Measurements from ENCODE around the gene SVIL. TPM values are rescaled to one million over a fixed set of nuclear protein-coding genes. Genes with fewer than 3 reads are reported as not detected.

Gene SVIL
- total RNA-seq, 2 experiments from 2014 or later, result 0.47 to 1.5 TPM

DNA sequence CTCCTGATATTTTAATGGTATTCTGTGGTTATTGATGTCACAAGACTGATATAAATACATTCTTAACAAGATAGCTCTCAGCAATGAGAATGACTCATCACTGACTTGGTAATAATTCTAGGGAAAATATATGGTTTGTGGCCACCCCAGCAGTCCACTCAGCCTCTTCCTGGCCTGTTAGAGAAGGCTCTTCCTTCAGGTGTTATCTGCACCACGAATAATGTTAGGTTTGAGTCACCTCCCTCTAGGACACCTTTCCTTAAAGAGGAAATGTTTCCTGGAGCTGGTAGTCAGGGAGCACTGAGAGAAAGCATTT is 163.3 kb downstream of the SVIL start:
- no peak for DNase-seq (ENCODE audit: low spot score)
- Histone ChIP-seq H3K9me3 (ENCODE audit: low read length) (no peaks in the 10 kb centered on the region), H3K4me3 (ENCODE audit: low read depth, low read length, poor library complexity, severe bottlenecking) (no peak overlapping the region), H2AFZ (ENCODE audit: low read length) (no peak overlapping the region), H3K4me1 (ENCODE audit: insufficient read depth, low read length, poor library complexity, severe bottlenecking) (peaks cover 11% of the 10 kb centered on the region), H3K36me3 (ENCODE audit: insufficient read depth, low read length) (no peaks in the 10 kb centered on the region), H3K79me2 (ENCODE audit: insufficient read depth, low read depth, low read length) (no peaks in the 10 kb centered on the region), H3K9me2 (ENCODE audit: insufficient read depth, low read length) (no peaks in the 10 kb centered on the region), H3K27ac (ENCODE audit: low read depth, low read length, poor library complexity, severe bottlenecking) (no peak overlapping the region), H4K20me1 (ENCODE audit: insufficient read depth, low read length) (no peaks in the 10 kb centered on the region), H3K4me2 (ENCODE audit: low read length) (no peak overlapping the region)
- ChIA-PET CTCF (ENCODE audit: unreplicated experiment) (interaction anchor here (1.4 kb wide), 1 partner anchor 11 kb away, joined by 6 read pairs; no protein-coding TSS in a partner anchor), POLR2A (interaction anchor here (1.5 kb wide), 1 partner anchor 11 kb away, joined by 9 read pairs; no protein-coding TSS in a partner anchor)
- intact Hi-C loops (cut with micrococcal nuclease; ENCODE audit: unreplicated experiment), result no loop called here
- no TSS peak for BruUV-seq (replicated peaks)
- TF ChIP-seq, protein P1, sequence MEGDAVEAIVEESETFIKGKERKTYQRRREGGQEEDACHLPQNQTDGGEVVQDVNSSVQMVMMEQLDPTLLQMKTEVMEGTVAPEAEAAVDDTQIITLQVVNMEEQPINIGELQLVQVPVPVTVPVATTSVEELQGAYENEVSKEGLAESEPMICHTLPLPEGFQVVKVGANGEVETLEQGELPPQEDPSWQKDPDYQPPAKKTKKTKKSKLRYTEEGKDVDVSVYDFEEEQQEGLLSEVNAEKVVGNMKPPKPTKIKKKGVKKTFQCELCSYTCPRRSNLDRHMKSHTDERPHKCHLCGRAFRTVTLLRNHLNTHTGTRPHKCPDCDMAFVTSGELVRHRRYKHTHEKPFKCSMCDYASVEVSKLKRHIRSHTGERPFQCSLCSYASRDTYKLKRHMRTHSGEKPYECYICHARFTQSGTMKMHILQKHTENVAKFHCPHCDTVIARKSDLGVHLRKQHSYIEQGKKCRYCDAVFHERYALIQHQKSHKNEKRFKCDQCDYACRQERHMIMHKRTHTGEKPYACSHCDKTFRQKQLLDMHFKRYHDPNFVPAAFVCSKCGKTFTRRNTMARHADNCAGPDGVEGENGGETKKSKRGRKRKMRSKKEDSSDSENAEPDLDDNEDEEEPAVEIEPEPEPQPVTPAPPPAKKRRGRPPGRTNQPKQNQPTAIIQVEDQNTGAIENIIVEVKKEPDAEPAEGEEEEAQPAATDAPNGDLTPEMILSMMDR (conservative IDR thresholded peaks at IDR 0.05; ENCODE audit: low read length), result no peak
- no peak for TF ChIP-seq EZH2phosphoT487 (IDR thresholded peaks at IDR 0.05; ENCODE audit: borderline replicate concordance, low read depth, low read length)

GRCh38 chr10:29470843-29471543 is 163.8 kb downstream of the SVIL start:
- Histone ChIP-seq H3K36me3 (ENCODE audit: insufficient read depth, low read length) (no peaks in the 10 kb centered on the region), H3K4me2 (ENCODE audit: low read length) (no peak overlapping the region), H3K79me2 (ENCODE audit: insufficient read depth, low read depth, low read length) (no peaks in the 10 kb centered on the region), H2AFZ (ENCODE audit: low read length) (peak overlapping the region; percentile 63), H3K27ac (ENCODE audit: low read depth, low read length, poor library complexity, severe bottlenecking) (no peak overlapping the region), H3K4me1 (ENCODE audit: insufficient read depth, low read length, poor library complexity, severe bottlenecking) (peaks cover 11% of the 10 kb centered on the region), H4K20me1 (ENCODE audit: insufficient read depth, low read length) (no peaks in the 10 kb centered on the region), H3K9me2 (ENCODE audit: insufficient read depth, low read length) (no peaks in the 10 kb centered on the region), H3K9me3 (ENCODE audit: low read length) (no peaks in the 10 kb centered on the region), H3K4me3 (ENCODE audit: low read depth, low read length, poor library complexity, severe bottlenecking) (no peak overlapping the region)
- ChIA-PET POLR2A (interaction anchor here (1.5 kb wide), 1 partner anchor 12 kb away, joined by 9 read pairs; no protein-coding TSS in a partner anchor), CTCF (ENCODE audit: unreplicated experiment) (interaction anchor here (1.4 kb wide), 1 partner anchor 12 kb away, joined by 6 read pairs; no protein-coding TSS in a partner anchor)
- TF ChIP-seq, protein P1 (conservative IDR thresholded peaks at IDR 0.05; ENCODE audit: low read length), result no peak
- no peak for TF ChIP-seq EZH2phosphoT487 (IDR thresholded peaks at IDR 0.05; ENCODE audit: borderline replicate concordance, low read depth, low read length)
- intact Hi-C loops (cut with micrococcal nuclease; ENCODE audit: unreplicated experiment), result loop anchor here (1.0 kb wide), 1 partner anchor 25 kb away; no protein-coding TSS in a partner anchor
- no TSS peak for BruUV-seq (replicated peaks)
- no peak for DNase-seq (ENCODE audit: low spot score)

- H2AFZ ChIP-seq (ENCODE audit: low read length), result peak overlapping the region; percentile 63
- no peak overlapping the region for H3K4me2 ChIP-seq (ENCODE audit: low read length)
- H3K4me3 ChIP-seq (ENCODE audit: low read depth, low read length, poor library complexity, severe bottlenecking), result no peak overlapping the region
- intact Hi-C loops (cut with micrococcal nuclease; ENCODE audit: unreplicated experiment), result loop anchor here (1.0 kb wide), 1 partner anchor 26 kb away; no protein-coding TSS in a partner anchor
- H4K20me1 ChIP-seq (ENCODE audit: insufficient read depth, low read length), result no peaks in the 10 kb centered on the region
- ChIA-PET POLR2A (interaction anchor here (1.5 kb wide), 1 partner anchor 12 kb away, joined by 9 read pairs; no protein-coding TSS in a partner anchor), CTCF (ENCODE audit: unreplicated experiment) (no interaction called here)
- peak; percentile 47 for DNase-seq (ENCODE audit: low spot score)
- H3K4me1 ChIP-seq (ENCODE audit: insufficient read depth, low read length, poor library complexity, severe bottlenecking), result peaks cover 11% of the 10 kb centered on the region
- TF ChIP-seq, protein P1 (conservative IDR thresholded peaks at IDR 0.05; ENCODE audit: low read length), result peak; percentile 88
- TF ChIP-seq EZH2phosphoT487 (IDR thresholded peaks at IDR 0.05; ENCODE audit: borderline replicate concordance, low read depth, low read length), result no peak
- no TSS peak for BruUV-seq (replicated peaks)
- no peaks in the 10 kb centered on the region for H3K9me2 ChIP-seq (ENCODE audit: insufficient read depth, low read length)
- H3K36me3 ChIP-seq (ENCODE audit: insufficient read depth, low read length), result no peaks in the 10 kb centered on the region
- H3K9me3 ChIP-seq (ENCODE audit: low read length), result no peaks in the 10 kb centered on the region
- no peak overlapping the region for H3K27ac ChIP-seq (ENCODE audit: low read depth, low read length, poor library complexity, severe bottlenecking)
- no peaks in the 10 kb centered on the region for H3K79me2 ChIP-seq (ENCODE audit: insufficient read depth, low read depth, low read length)
These were observed 164.4 kb downstream of the SVIL start for GRCh38 chr10:29470355-29470705.
